Kidney epithelial cell (primary cell): ENCODE data around the gene PLEKHG4. TPM values are rescaled to one million over a fixed set of nuclear protein-coding genes. Genes with fewer than 3 reads are reported as not detected.

Source experiments
- DNase-seq: peaks from one replicate; pipeline ENCODE4 v3.0.0-alpha.2; 2010; ENCODE audit warnings: low read depth
- H3K27me3 ChIP-seq: 2 replicates; pipeline ENCODE4 v1.6.0; 2011; ENCODE audit warnings: low read length; ENCODE audit not compliant: control insufficient read depth, insufficient read depth
- H3K36me3 ChIP-seq: 2 replicates; pipeline ENCODE4 v1.5.1; 2011; ENCODE audit warnings: low read length; ENCODE audit not compliant: control insufficient read depth, insufficient read depth
- H3K4me3 ChIP-seq: 2 replicates; pipeline ENCODE4 v1.5.1; 2011; ENCODE audit warnings: low read depth, mild to moderate bottlenecking, control low read depth, low read length
- CTCF ChIP-seq: IDR thresholded peaks from 2 replicates; pipeline ENCODE4 v1.5.1; 2011; ENCODE audit warnings: mild to moderate bottlenecking, moderate library complexity, low read length, control low read depth, inconsistent platforms; ENCODE audit not compliant: insufficient read depth, poor library complexity, severe bottlenecking
- total RNA-seq: library from RNA; depleted of rRNA; stranded (reverse); fragments of >200 nt; gene quantifications from 2 replicates; pipeline ENCODE4 v1.2.3, GENCODE V29; 2015

The PLEKHG4 gene
- total RNA-seq, 1 donor from 2014 or later: 9.7 TPM

GRCh38 chr16:67305216-67306071 is 26.1 kb downstream of the PLEKHG4 start:
- TF ChIP-seq CTCF: no peak
- H3K4me3 ChIP-seq: no peak overlapping the region
- no peaks in the 10 kb centered on the region for H3K36me3 ChIP-seq

GRCh38 chr16:67310561-67310960 is 31.2 kb downstream of the PLEKHG4 start:
- DNase-seq: no peak
- TF ChIP-seq CTCF: no peak
- Histone ChIP-seq H3K27me3 (no peaks in the 10 kb centered on the region), H3K36me3 (no peaks in the 10 kb centered on the region), H3K4me3 (no peak overlapping the region)

More at GRCh38 chr16:67305216-67306071, 26.1 kb downstream of the PLEKHG4 start:
- H3K27me3 ChIP-seq: peaks cover 2% of the 10 kb centered on the region
- DNase-seq: no peak

GRCh38 chr16:67311607-67312488 is 32.5 kb downstream of the PLEKHG4 start:
- peak; percentile 100 for DNase-seq
- Histone ChIP-seq H3K36me3 (no peaks in the 10 kb centered on the region), H3K27me3 (no peaks in the 10 kb centered on the region), H3K4me3 (no peak overlapping the region)
- no peak for TF ChIP-seq CTCF

DNA sequence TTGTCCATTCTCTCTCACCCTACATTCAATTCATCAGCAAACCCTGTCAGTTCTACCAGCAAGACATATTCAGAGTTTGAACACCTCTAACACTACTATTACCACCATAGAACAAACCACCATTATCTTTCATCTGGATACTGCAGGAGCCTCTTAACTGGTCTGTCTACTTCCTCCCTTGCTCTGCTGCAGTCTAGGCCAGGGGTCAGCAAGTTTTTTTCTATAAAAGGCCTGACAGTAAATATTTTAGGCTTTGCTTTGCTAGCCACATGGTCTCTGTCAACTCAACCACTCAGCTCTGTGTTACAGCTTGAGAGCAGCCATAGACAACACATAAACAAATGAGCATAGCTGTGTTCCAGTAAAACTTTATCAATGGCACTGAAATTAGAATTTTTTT is 33.4 kb downstream of the PLEKHG4 start:
- no peak for DNase-seq
- Histone ChIP-seq H3K4me3 (no peak overlapping the region), H3K36me3 (no peaks in the 10 kb centered on the region), H3K27me3 (no peaks in the 10 kb centered on the region)
- no peak for TF ChIP-seq CTCF

- Histone ChIP-seq H3K4me3 (no peak overlapping the region), H3K36me3 (no peaks in the 10 kb centered on the region), H3K27me3 (no peaks in the 10 kb centered on the region)
- TF ChIP-seq CTCF: no peak
- no peak for DNase-seq
Observed at GRCh38 chr16:67317853-67318252, 38.5 kb downstream of the PLEKHG4 start.
